HepG2 (cell line): ENCODE results near the gene LRSAM1. TPM values are rescaled to one million over a fixed set of nuclear protein-coding genes. Genes with fewer than 3 reads are reported as not detected.

ENCODE experiments used
- ZNF563 ChIP-seq: sonication (generic); formaldehyde crosslinking; IDR thresholded peaks from 2 replicates; pipeline ENCODE4 v1.8.0; 2022; ENCODE audit warnings: mild to moderate bottlenecking, moderate library complexity, missing genetic modification reagents
- polyA plus RNA-seq, 8 experiments: library from polyadenylated mRNA; depleted of rRNA in 3 of 8; stranded (reverse) in 7 of 8; unstranded in 1 of 8; fragments of >200 nt; fragmentation: Illumina TruSeq in 4 of 8; extraction: Trizol in 4 of 8; gene quantifications; 2 replicates each; pipeline versions ENCODE4 v1.2.1 to v1.2.3, GENCODE V29; 2011 to 2016; ENCODE audit warnings: low read depth in 4 of 8, missing spikeins in 1 of 8, mixed read lengths in 1 of 8; ENCODE audit not compliant: insufficient read depth in 1 of 8
- total RNA-seq, 5 experiments: library from RNA; depleted of rRNA; stranded (reverse); fragments of >200 nt; fragmentation: Illumina TruSeq; extraction: Trizol; gene quantifications; 2 replicates each; pipeline ENCODE4 v1.2.3, GENCODE V29; 2016; ENCODE audit warnings: low read depth in 1 of 5
- TF ChIP-seq, protein P1 (sequence below): sonication (generic); formaldehyde crosslinking; IDR thresholded peaks from 2 replicates; pipeline ENCODE4 v1.4.0; 2020; ENCODE audit warnings: mild to moderate bottlenecking, missing genetic modification reagents
- TF ChIP-seq, protein P2 (sequence below): sonication (generic); formaldehyde crosslinking; IDR thresholded peaks from 2 replicates; pipeline ENCODE4 v1.4.0; 2020; ENCODE audit warnings: mild to moderate bottlenecking, missing genetic modification reagents
- TF ChIP-seq, protein P3 (sequence below): sonication (generic); formaldehyde crosslinking; IDR thresholded peaks from 2 replicates; pipeline ENCODE4 v1.4.0; 2020; ENCODE audit warnings: mild to moderate bottlenecking, missing genetic modification reagents
- TF ChIP-seq, protein P4 (sequence below): sonication (generic); formaldehyde crosslinking; IDR thresholded peaks from 2 replicates; pipeline ENCODE4 v1.5.0; 2020; ENCODE audit warnings: mild to moderate bottlenecking, missing genetic modification reagents
- TF ChIP-seq, protein P5 (sequence below): sonication (generic); formaldehyde crosslinking; IDR thresholded peaks from 2 replicates; pipeline ENCODE4 v1.4.0; 2020; ENCODE audit warnings: missing genetic modification reagents, borderline replicate concordance

LRSAM1 gene
- total and polyA plus RNA-seq, 2 of the 13 experiments (the other 11 are each of a cell fraction or from before 2014, with no cell fraction given): 8.7 to 10.2 TPM

DNA sequence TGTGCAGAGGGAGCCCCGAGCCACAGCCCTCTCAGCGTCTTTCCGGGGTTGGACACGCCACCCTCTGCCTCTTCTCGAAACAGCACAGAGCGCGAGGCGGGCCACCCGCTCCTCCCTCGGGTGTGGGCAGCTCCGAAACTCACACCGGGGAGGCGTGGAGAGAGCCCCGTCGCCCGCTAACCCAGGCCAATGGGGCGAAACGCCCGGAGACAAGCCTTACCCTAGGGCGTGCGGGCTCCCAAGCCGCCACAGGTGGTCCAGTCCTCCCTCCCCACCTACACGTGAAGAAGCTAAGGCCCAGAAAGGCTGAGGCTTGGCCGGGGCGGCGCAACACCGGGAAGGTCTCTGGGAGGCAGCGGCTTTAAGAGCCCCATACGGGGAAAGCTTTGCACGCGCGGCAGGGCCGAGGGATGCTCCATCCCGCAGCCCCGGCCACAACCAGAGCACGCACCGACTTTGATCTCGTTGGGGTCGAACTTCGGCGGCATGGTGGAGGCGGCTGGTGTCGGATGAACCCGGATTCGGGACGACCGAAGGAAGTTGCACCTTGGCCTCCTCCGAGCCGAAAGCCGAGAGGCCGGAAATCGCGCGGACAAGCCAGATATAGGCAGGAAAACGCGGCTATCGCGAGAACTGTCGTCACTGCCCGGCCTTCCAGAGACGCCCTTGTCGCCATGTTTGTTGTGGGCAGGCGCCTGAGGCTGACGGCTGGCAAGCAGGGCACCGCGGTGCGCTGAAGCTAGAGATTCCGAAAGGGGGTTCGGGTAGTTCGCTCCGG, at the start of gene LRSAM1, which contains the start of gene RPL12 (continued):
- TF ChIP-seq, protein P1, sequence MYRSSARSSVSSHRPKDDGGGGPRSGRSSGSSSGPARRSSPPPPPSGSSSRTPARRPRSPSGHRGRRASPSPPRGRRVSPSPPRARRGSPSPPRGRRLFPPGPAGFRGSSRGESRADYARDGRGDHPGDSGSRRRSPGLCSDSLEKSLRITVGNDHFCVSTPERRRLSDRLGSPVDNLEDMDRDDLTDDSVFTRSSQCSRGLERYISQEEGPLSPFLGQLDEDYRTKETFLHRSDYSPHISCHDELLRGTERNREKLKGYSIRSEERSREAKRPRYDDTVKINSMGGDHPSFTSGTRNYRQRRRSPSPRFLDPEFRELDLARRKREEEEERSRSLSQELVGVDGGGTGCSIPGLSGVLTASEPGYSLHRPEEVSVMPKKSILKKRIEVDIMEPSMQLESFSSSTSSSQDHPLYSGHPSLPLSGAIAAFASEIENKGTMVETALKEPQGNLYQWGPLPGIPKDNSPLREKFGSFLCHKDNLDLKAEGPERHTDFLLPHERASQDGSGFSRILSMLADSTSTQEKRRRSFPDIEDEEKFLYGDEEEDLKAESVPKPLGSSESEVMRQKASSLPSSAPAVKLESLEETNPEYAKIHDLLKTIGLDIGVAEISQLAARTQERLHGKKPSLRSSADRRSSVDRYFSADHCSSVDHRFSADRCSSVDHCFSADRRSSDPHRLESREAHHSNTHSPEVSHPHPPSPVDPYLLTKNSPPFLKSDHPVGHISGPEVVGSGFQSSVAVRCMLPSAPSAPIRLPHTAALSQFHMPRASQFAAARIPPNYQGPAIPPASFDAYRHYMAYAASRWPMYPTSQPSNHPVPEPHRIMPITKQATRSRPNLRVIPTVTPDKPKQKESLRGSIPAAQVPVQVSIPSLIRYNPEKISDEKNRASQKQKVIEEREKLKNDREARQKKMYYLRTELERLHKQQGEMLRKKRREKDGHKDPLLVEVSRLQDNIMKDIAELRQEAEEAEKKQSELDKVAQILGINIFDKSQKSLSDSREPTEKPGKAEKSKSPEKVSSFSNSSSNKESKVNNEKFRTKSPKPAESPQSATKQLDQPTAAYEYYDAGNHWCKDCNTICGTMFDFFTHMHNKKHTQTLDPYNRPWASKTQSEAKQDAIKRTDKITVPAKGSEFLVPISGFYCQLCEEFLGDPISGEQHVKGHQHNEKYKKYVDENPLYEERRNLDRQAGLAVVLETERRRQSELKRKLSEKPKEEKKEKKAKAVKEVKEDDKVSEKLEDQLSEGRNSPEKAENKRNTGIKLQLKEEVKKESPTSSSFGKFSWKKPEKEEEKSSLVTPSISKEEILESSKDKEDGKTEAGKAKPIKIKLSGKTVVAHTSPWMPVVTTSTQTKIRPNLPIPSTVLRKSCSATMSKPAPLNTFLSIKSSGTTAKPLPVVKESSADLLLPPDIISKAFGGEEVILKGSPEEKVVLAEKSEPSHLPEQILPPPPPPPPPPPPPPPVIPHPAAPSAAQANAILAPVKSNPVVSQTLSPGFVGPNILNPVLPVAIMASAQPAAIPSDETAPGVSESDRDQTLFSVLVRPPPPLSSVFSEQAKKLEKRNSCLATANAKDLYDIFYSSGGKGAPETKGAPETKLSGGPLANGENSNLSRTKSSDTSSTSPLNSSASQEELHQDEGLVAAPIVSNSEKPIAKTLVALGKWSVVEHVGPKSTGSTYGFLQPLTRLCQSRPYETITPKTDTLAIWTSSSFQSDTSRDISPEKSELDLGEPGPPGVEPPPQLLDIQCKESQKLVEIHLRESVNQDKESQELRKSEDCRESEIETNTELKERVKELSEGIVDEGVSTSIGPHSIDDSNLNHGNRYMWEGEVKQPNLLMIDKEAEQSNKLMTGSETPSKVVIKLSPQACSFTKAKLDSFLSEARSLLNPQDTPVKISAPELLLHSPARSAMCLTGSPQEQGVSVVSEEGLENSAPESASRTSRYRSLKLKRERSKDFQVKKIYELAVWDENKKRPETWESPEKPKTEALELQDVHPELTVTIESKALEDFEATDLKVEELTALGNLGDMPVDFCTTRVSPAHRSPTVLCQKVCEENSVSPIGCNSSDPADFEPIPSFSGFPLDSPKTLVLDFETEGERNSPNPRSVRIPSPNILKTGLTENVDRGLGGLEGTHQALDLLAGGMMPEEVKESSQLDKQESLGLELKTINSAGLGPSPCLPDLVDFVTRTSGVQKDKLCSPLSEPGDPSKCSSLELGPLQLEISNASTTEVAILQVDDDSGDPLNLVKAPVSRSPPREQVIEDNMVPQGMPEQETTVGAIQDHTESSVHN: peak; percentile 61; the same call in 1 of the 2 replicates
- TF ChIP-seq, protein P2, sequence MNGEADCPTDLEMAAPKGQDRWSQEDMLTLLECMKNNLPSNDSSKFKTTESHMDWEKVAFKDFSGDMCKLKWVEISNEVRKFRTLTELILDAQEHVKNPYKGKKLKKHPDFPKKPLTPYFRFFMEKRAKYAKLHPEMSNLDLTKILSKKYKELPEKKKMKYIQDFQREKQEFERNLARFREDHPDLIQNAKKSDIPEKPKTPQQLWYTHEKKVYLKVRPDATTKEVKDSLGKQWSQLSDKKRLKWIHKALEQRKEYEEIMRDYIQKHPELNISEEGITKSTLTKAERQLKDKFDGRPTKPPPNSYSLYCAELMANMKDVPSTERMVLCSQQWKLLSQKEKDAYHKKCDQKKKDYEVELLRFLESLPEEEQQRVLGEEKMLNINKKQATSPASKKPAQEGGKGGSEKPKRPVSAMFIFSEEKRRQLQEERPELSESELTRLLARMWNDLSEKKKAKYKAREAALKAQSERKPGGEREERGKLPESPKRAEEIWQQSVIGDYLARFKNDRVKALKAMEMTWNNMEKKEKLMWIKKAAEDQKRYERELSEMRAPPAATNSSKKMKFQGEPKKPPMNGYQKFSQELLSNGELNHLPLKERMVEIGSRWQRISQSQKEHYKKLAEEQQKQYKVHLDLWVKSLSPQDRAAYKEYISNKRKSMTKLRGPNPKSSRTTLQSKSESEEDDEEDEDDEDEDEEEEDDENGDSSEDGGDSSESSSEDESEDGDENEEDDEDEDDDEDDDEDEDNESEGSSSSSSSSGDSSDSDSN (CRISPR knock-in tag): peak; percentile 75
- TF ChIP-seq, protein P3, sequence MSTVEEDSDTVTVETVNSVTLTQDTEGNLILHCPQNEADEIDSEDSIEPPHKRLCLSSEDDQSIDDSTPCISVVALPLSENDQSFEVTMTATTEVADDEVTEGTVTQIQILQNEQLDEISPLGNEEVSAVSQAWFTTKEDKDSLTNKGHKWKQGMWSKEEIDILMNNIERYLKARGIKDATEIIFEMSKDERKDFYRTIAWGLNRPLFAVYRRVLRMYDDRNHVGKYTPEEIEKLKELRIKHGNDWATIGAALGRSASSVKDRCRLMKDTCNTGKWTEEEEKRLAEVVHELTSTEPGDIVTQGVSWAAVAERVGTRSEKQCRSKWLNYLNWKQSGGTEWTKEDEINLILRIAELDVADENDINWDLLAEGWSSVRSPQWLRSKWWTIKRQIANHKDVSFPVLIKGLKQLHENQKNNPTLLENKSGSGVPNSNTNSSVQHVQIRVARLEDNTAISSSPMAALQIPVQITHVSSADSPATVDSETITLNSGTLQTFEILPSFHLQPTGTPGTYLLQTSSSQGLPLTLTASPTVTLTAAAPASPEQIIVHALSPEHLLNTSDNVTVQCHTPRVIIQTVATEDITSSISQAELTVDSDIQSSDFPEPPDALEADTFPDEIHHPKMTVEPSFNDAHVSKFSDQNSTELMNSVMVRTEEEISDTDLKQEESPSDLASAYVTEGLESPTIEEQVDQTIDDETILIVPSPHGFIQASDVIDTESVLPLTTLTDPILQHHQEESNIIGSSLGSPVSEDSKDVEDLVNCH (CRISPR knock-in tag): 0 out of 2 replicates have a peak, but pooled peaks have one; percentile 88
- TF ChIP-seq ZNF563 (CRISPR knock-in tag): peak; percentile 88
- TF ChIP-seq, protein P4, sequence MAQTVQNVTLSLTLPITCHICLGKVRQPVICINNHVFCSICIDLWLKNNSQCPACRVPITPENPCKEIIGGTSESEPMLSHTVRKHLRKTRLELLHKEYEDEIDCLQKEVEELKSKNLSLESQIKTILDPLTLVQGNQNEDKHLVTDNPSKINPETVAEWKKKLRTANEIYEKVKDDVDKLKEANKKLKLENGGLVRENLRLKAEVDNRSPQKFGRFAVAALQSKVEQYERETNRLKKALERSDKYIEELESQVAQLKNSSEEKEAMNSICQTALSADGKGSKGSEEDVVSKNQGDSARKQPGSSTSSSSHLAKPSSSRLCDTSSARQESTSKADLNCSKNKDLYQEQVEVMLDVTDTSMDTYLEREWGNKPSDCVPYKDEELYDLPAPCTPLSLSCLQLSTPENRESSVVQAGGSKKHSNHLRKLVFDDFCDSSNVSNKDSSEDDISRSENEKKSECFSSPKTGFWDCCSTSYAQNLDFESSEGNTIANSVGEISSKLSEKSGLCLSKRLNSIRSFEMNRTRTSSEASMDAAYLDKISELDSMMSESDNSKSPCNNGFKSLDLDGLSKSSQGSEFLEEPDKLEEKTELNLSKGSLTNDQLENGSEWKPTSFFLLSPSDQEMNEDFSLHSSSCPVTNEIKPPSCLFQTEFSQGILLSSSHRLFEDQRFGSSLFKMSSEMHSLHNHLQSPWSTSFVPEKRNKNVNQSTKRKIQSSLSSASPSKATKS: peak; percentile 73; the same call in 1 of the 2 replicates
- TF ChIP-seq, protein P5, sequence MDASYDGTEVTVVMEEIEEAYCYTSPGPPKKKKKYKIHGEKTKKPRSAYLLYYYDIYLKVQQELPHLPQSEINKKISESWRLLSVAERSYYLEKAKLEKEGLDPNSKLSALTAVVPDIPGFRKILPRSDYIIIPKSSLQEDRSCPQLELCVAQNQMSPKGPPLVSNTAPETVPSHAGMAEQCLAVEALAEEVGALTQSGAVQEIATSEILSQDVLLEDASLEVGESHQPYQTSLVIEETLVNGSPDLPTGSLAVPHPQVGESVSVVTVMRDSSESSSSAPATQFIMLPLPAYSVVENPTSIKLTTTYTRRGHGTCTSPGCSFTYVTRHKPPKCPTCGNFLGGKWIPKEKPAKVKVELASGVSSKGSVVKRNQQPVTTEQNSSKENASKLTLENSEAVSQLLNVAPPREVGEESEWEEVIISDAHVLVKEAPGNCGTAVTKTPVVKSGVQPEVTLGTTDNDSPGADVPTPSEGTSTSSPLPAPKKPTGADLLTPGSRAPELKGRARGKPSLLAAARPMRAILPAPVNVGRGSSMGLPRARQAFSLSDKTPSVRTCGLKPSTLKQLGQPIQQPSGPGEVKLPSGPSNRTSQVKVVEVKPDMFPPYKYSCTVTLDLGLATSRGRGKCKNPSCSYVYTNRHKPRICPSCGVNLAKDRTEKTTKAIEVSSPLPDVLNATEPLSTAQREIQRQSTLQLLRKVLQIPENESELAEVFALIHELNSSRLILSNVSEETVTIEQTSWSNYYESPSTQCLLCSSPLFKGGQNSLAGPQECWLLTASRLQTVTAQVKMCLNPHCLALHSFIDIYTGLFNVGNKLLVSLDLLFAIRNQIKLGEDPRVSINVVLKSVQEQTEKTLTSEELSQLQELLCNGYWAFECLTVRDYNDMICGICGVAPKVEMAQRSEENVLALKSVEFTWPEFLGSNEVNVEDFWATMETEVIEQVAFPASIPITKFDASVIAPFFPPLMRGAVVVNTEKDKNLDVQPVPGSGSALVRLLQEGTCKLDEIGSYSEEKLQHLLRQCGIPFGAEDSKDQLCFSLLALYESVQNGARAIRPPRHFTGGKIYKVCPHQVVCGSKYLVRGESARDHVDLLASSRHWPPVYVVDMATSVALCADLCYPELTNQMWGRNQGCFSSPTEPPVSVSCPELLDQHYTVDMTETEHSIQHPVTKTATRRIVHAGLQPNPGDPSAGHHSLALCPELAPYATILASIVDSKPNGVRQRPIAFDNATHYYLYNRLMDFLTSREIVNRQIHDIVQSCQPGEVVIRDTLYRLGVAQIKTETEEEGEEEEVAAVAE (CRISPR knock-in tag): peak; percentile 75
